H1 (cell line): ENCODE results near the gene ACTA2.

Experiments used
- ATF3 ChIP-seq: IDR thresholded peaks from 2 replicates; pipeline ENCODE4 v1.6.1; 2011; ENCODE audit warnings: low read depth, mild to moderate bottlenecking, low read length; ENCODE audit not compliant: insufficient read depth
- CEBPB ChIP-seq: IDR thresholded peaks from 2 replicates; pipeline ENCODE4 v1.6.1; 2012; ENCODE audit warnings: low read depth, low read length
- CHD2 ChIP-seq: IDR thresholded peaks from 2 replicates; pipeline ENCODE4 v1.6.1; 2012; ENCODE audit warnings: low read length, improper control_type of control experiment
- CTCF ChIP-seq, 3 experiments: IDR thresholded peaks; 1 replicate in 2 of 3; 2 replicates in 1 of 3; pipeline versions ENCODE4 v1.5.1 to v1.6.1; 2011; ENCODE audit warnings: low read length in 3 of 3, mild to moderate bottlenecking in 3 of 3, inconsistent platforms in 2 of 3, low read depth in 1 of 3, moderate library complexity in 1 of 3; ENCODE audit not compliant: insufficient read depth in 1 of 3; ENCODE audit errors: control extremely low read depth in 1 of 3
- EZH2 ChIP-seq: fragments of 200-600 bp; sonication (generic); IDR thresholded peaks from 2 replicates; pipeline ENCODE4 v1.7.1; 2012; ENCODE audit warnings: low read depth, mild to moderate bottlenecking, moderate library complexity, low read length, inconsistent platforms; ENCODE audit not compliant: severe bottlenecking
- HDAC6 ChIP-seq: IDR thresholded peaks from one replicate; pipeline ENCODE4 v1.7.1; 2012; ENCODE audit warnings: low read depth, mild to moderate bottlenecking, inconsistent platforms, low read length, moderate library complexity
- JUND ChIP-seq: IDR thresholded peaks from 2 replicates; pipeline ENCODE4 v1.6.1; 2011; ENCODE audit warnings: mild to moderate bottlenecking, improper control_type of control experiment, low read length
- POLR2A ChIP-seq, 2 experiments: IDR thresholded peaks; 1 replicate in 1 of 2; 2 replicates in 1 of 2; pipeline ENCODE4 v1.6.1; 2011; ENCODE audit warnings: low read depth in 2 of 2, low read length in 2 of 2, mild to moderate bottlenecking in 2 of 2; ENCODE audit errors: control extremely low read depth in 1 of 2
- SIN3A ChIP-seq, 2 experiments: IDR thresholded peaks in 1 of 2; conservative IDR thresholded peaks in 1 of 2; 2 replicates each; pipeline ENCODE4 v1.6.1; 2011 to 2012; ENCODE audit warnings: low read length in 2 of 2, improper control_type of control experiment in 1 of 2, low read depth in 1 of 2, mild to moderate bottlenecking in 1 of 2
- TAF1 ChIP-seq: IDR thresholded peaks from 2 replicates; pipeline ENCODE4 v1.6.1; 2011; ENCODE audit warnings: mild to moderate bottlenecking, low read depth, low read length
- TBP ChIP-seq: IDR thresholded peaks from 2 replicates; pipeline ENCODE4 v1.6.1; 2011; ENCODE audit warnings: low read depth, low read length, improper control_type of control experiment

- no peak for TF ChIP-seq CTCF (IDR thresholded peaks at IDR 0.05; ENCODE audit: control extremely low read depth in 1 of 3, insufficient read depth in 1 of 3, low read depth in 1 of 3, low read length in 3 of 3)
- no peak for TF ChIP-seq TBP
- no peak for TF ChIP-seq JUND
- no peak for TF ChIP-seq SIN3A (conservative IDR thresholded peaks at IDR 0.05 in 1 of 2, IDR thresholded peaks at IDR 0.05 in 1 of 2; ENCODE audit: low read depth in 1 of 2, low read length in 2 of 2)
- TF ChIP-seq TAF1: no peak
- no peak for TF ChIP-seq ATF3
- no peak for TF ChIP-seq POLR2A (IDR thresholded peaks at IDR 0.05; ENCODE audit: control extremely low read depth in 1 of 2, low read depth in 2 of 2, low read length in 2 of 2)
- TF ChIP-seq CEBPB: no peak
- TF ChIP-seq EZH2: no peak
- no peak for TF ChIP-seq CHD2
- no peak for TF ChIP-seq HDAC6
Measured at GRCh38 chr10:88971221-88972061, 18.9 kb upstream of the ACTA2 start.
